HG02840 (cell line): ENCODE data around the gene SDCBP2.

Source experiments
- ATAC-seq: cut with Tn5 transposase; IDR thresholded peaks from one replicate; pipeline ENCODE4 v1.9.1; 2021; ENCODE audit warnings: mild to moderate bottlenecking, moderate library complexity, moderate number of reproducible peaks; ENCODE audit not compliant: unreplicated experiment, low FRiP score

The SDCBP2 gene

GRCh38 chr20:1298888-1299511 is 29.9 kb downstream of the SDCBP2 start:
- no peak for ATAC-seq

GRCh38 chr20:1298166-1298565 is 30.8 kb downstream of the SDCBP2 start:
- no peak for ATAC-seq

- ATAC-seq, result no peak
Measured at GRCh38 chr20:1297486-1297885, 31.5 kb downstream of the SDCBP2 start.

GRCh38 chr20:1296922-1297321 is 32.0 kb downstream of the SDCBP2 start:
- ATAC-seq, result no peak

GRCh38 chr20:1296117-1296610 is 32.8 kb downstream of the SDCBP2 start:
- ATAC-seq, result no peak

GRCh38 chr20:1295276-1295930 is 33.5 kb downstream of the SDCBP2 start:
- ATAC-seq, result no peak

GRCh38 chr20:1294497-1294896 is 34.4 kb downstream of the SDCBP2 start:
- ATAC-seq, result no peak

- no peak for ATAC-seq
Measured at GRCh38 chr20:1293641-1294379, 35.1 kb downstream of the SDCBP2 start.

- no peak for ATAC-seq
Measured at GRCh38 chr20:1292620-1293019, 36.3 kb downstream of the SDCBP2 start.

GRCh38 chr20:1291191-1291741 is 37.7 kb downstream of the SDCBP2 start:
- no peak for ATAC-seq

- no peak for ATAC-seq
Measured at GRCh38 chr20:1287787-1288569, 41.0 kb downstream of the SDCBP2 start.

GRCh38 chr20:1287306-1287705 is 41.6 kb downstream of the SDCBP2 start:
- no peak for ATAC-seq

GRCh38 chr20:1286267-1287024 is 42.5 kb downstream of the SDCBP2 start:
- no peak for ATAC-seq

GRCh38 chr20:1283522-1284510 is 45.1 kb downstream of the SDCBP2 start:
- no peak for ATAC-seq

- no peak for ATAC-seq
Measured at GRCh38 chr20:1282966-1283365, 46.0 kb downstream of the SDCBP2 start.

GRCh38 chr20:1281279-1282057 is 47.5 kb downstream of the SDCBP2 start:
- no peak for ATAC-seq

- no peak for ATAC-seq
Measured at GRCh38 chr20:1280195-1281102, 48.5 kb downstream of the SDCBP2 start.
